Upper lobe of left lung (tissue), 6 donors: ENCODE measurements around the gene EVI5. TPM values are rescaled to one million over a fixed set of nuclear protein-coding genes. Genes with fewer than 3 reads are reported as not detected.

Experiments
- ATAC-seq, 2 donors: fragments of 200-7000 bp; cut with Tn5 transposase; one replicate each; pipeline ENCODE4 v1.9.1; 2022; ENCODE audit warnings: mild to moderate bottlenecking in 2 of 2, moderate library complexity in 2 of 2; ENCODE audit not compliant: low FRiP score in 2 of 2
- DNase-seq, 2 donors: peaks; one replicate each; pipeline ENCODE4 v3.0.0-alpha.2; 2019 to 2020
- H3K27ac ChIP-seq, 4 donors: fragments of 200-600 bp; sonication (generic); one replicate each; pipeline ENCODE4 v1.5.1; 2016 to 2019
- H3K27me3 ChIP-seq, 4 donors: fragments of 200-600 bp; sonication (generic); one replicate each; pipeline ENCODE4 v1.5.1; 2017 to 2019
- H3K36me3 ChIP-seq, 4 donors: fragments of 200-600 bp; sonication (generic); one replicate each; pipeline ENCODE4 v1.5.1; 2016 to 2019
- H3K4me1 ChIP-seq, 4 donors: fragments of 200-600 bp; sonication (generic); one replicate each; pipeline ENCODE4 v1.5.1; 2018 to 2019
- H3K4me3 ChIP-seq, 4 donors: fragments of 200-600 bp; sonication (generic); one replicate each; pipeline ENCODE4 v1.5.1; 2017 to 2019; ENCODE audit warnings: mild to moderate bottlenecking in 2 of 4, moderate library complexity in 1 of 4
- H3K9me3 ChIP-seq, 4 donors: fragments of 200-600 bp; sonication (generic); one replicate each; pipeline ENCODE4 v1.5.1; 2018 to 2019
- CTCF ChIP-seq, 6 experiments: fragments of 450-650 bp in 4 of 6; fragments of 200-600 bp in 2 of 6; sonication (generic) in 2 of 6; IDR thresholded peaks; one replicate each; pipeline ENCODE4 v1.5.1; 2016 to 2019; ENCODE audit warnings: antibody characterized with exemption in 6 of 6
- EP300 ChIP-seq, 4 donors: sonication (generic); formaldehyde crosslinking; IDR thresholded peaks; one replicate each; pipeline ENCODE4 v1.5.1; 2017; ENCODE audit warnings: antibody characterized with exemption in 4 of 4, control low read depth in 2 of 4
- POLR2A ChIP-seq, 4 donors: fragments of 450-650 bp; IDR thresholded peaks; one replicate each; pipeline ENCODE4 v1.5.1; 2016 to 2017; ENCODE audit warnings: antibody characterized with exemption in 4 of 4, mild to moderate bottlenecking in 2 of 4
- POLR2AphosphoS5 ChIP-seq, 2 donors: sonication (generic); formaldehyde crosslinking; IDR thresholded peaks; one replicate each; pipeline ENCODE4 v1.5.1; 2017; ENCODE audit warnings: antibody characterized with exemption in 2 of 2
- WGBS, 2 donors: methylation state at CpG; one replicate each; pipeline ENCODE4 v1.1.5; 2017 to 2018; 5-methylcytosine and 5-hydroxymethylcytosine counted together
- total RNA-seq, 6 donors: library from RNA; depleted of rRNA in 4 of 6; stranded (reverse); fragments of >200 nt in 4 of 6; gene quantifications; one replicate each; pipeline versions ENCODE4 v1.1.0 to v1.2.1, GENCODE V29; 2016 to 2021
- donor health status: DM: no; HTN: no; CAD: no; lungs with moderate emphysema.
- donor health status: DM: no; HTN: yes; CAD: no; lungs with severe emphysema.

EVI5 gene
- total RNA-seq, 6 donors from 2014 or later, result 33.5 to 62.3 (median 39.6) TPM

- WGBS, 2 donors, result 0 to 1% methylated on average over 30 to 52 of the region's 57 CpGs
- peak within 1 kb of the TSS; percentile 84 to 95 (median 91) for H3K4me3 ChIP-seq
- peak in 1 of 4 donors; percentile 82 for TF ChIP-seq EP300 (IDR thresholded peaks at IDR 0.05)
- peak in 3 of 4 donors; percentile 93 to 97 (median 95) for TF ChIP-seq POLR2A (IDR thresholded peaks at IDR 0.05)
- peak; percentile 98 to 99 for TF ChIP-seq POLR2AphosphoS5 (IDR thresholded peaks at IDR 0.05)
- peak; percentile 95 to 99 (median 98) for TF ChIP-seq CTCF (IDR thresholded peaks at IDR 0.05)
- H3K27me3 ChIP-seq, result no peaks in the 10 kb centered on the region
- ATAC-seq (peak; percentile 99), DNase-seq (peak; percentile 96)
- H3K36me3 ChIP-seq, result peaks cover 12 to 39% (median 19%) of the 10 kb centered on the region in 4 donors
- H3K27ac ChIP-seq, result peak within 1 kb of the TSS; percentile 91 to 97 (median 95)
- peaks cover 21 to 48% (median 24%) of the 10 kb centered on the region in 4 donors for H3K4me1 ChIP-seq
- H3K9me3 ChIP-seq, result no peaks in the 10 kb centered on the region
Measured at GRCh38 chr1:92831762-92832536, 47.0 kb upstream of the EVI5 start, which contains the start of gene RPL5. TSS of gene RPL5 (plus strand) at chr1:92832040. CDS start at chr1:92832115, 75 bp downstream.

- Histone ChIP-seq H3K36me3 (peaks cover 10 to 33% (median 15%) of the 10 kb centered on the region in 4 donors), H3K9me3 (no peaks in the 10 kb centered on the region), H3K27me3 (no peaks in the 10 kb centered on the region), H3K4me3 (peak overlapping the region in 3 of 4 donors; percentile 88 to 95 (median 94)), H3K27ac (peak overlapping the region in 1 of 4 donors; percentile 96), H3K4me1 (peaks cover 20 to 43% (median 24%) of the 10 kb centered on the region in 4 donors)
- 54 to 62% methylated on average over 4 of the region's 4 CpGs for WGBS, 2 donors
- TF ChIP-seq EP300 (IDR thresholded peaks at IDR 0.05), result no peak
- no peak for TF ChIP-seq CTCF (IDR thresholded peaks at IDR 0.05)
- no peak for TF ChIP-seq POLR2AphosphoS5 (IDR thresholded peaks at IDR 0.05)
- no peak for TF ChIP-seq POLR2A (IDR thresholded peaks at IDR 0.05)
- DNase-seq (no peak), ATAC-seq (no peak)
Measured at GRCh38 chr1:92831368-92831761, 46.5 kb upstream of the EVI5 start.

- WGBS, 2 donors, result 87% methylated on average over 6 of the region's 6 CpGs; no CpG with 5 or more reads in 1 of the 2 donors
- H3K27me3 ChIP-seq, result no peaks in the 10 kb centered on the region
- no peak overlapping the region for H3K27ac ChIP-seq
- DNase-seq, result no peak
- no peak overlapping the region for H3K4me3 ChIP-seq
- H3K9me3 ChIP-seq, result no peaks in the 10 kb centered on the region
- H3K4me1 ChIP-seq, result peaks cover 0 to 6% (median 3%) of the 10 kb centered on the region in 4 donors
- TF ChIP-seq POLR2A (IDR thresholded peaks at IDR 0.05) (no peak), CTCF (IDR thresholded peaks at IDR 0.05) (no peak), EP300 (IDR thresholded peaks at IDR 0.05) (no peak), POLR2AphosphoS5 (IDR thresholded peaks at IDR 0.05) (no peak)
- no peaks in the 10 kb centered on the region for H3K36me3 ChIP-seq
- ATAC-seq, result no peak
Measured at GRCh38 chr1:92826792-92827191, 41.9 kb upstream of the EVI5 start.

- Histone ChIP-seq H3K27me3 (no peaks in the 10 kb centered on the region), H3K4me1 (peaks cover 0 to 4% (median 0%) of the 10 kb centered on the region in 4 donors), H3K4me3 (no peak overlapping the region), H3K27ac (no peak overlapping the region), H3K36me3 (no peaks in the 10 kb centered on the region), H3K9me3 (no peaks in the 10 kb centered on the region)
- DNase-seq (no peak), ATAC-seq (no peak)
- 79% methylated on average over 3 of the region's 3 CpGs for WGBS, 2 donors
- TF ChIP-seq EP300 (IDR thresholded peaks at IDR 0.05), result no peak
Measured at GRCh38 chr1:92822879-92823278, 38.0 kb upstream of the EVI5 start.

GRCh38 chr1:92820551-92820950 is 35.6 kb upstream of the EVI5 start:
- no peak overlapping the region for H3K4me3 ChIP-seq
- TF ChIP-seq POLR2A (IDR thresholded peaks at IDR 0.05) (no peak), EP300 (IDR thresholded peaks at IDR 0.05) (no peak), CTCF (IDR thresholded peaks at IDR 0.05) (no peak), POLR2AphosphoS5 (IDR thresholded peaks at IDR 0.05) (no peak)
- peaks cover 0 to 17% (median 0%) of the 10 kb centered on the region in 4 donors for H3K4me1 ChIP-seq
- WGBS, 2 donors, result 58 to 75% methylated on average over 3 of the region's 3 CpGs
- H3K36me3 ChIP-seq, result no peaks in the 10 kb centered on the region
- no peak overlapping the region for H3K27ac ChIP-seq
- ATAC-seq (no peak), DNase-seq (no peak)
- no peaks in the 10 kb centered on the region for H3K9me3 ChIP-seq
- no peaks in the 10 kb centered on the region for H3K27me3 ChIP-seq
